H1 (cell line): ENCODE measurements around the gene DDR2. TPM values are rescaled to one million over a fixed set of nuclear protein-coding genes. Genes with fewer than 3 reads are reported as not detected.

Source experiments
- CTCF ChIA-PET: fragments of 300-600 bp; sonication (Branson Sonifier 250); formaldehyde crosslinking; loops from one replicate; lab custom pipeline; 2021; ENCODE audit not compliant: partially characterized antibody; lab: Charles Lee
- POLR2A ChIA-PET: fragments of 300-600 bp; sonication (Branson Sonifier 250); formaldehyde crosslinking; loops from one replicate; lab custom pipeline; 2021; ENCODE audit warnings: inconsistent platforms; ENCODE audit not compliant: partially characterized antibody; lab: Charles Lee
- DNase-seq, 2 experiments: peaks; one replicate each; pipeline versions ENCODE4 v3.0.0 to v3.0.0-alpha.2; 2010 to 2022; ENCODE audit warnings: low spot score in 2 of 2, low read depth in 1 of 2, mixed read lengths in 1 of 2
- FAIRE-seq: peaks from 2 replicates; lab custom pipeline; 2011; peaks lifted over from hg19 to GRCh38; lab: Jason Lieb, UNC
- H2AFZ ChIP-seq: 2 replicates; pipeline ENCODE4 v1.8.1; 2012; ENCODE audit warnings: low read length, inconsistent platforms
- H2AK5ac ChIP-seq: 2 replicates; pipeline ENCODE4 v1.6.1; 2013; ENCODE audit warnings: low read depth, low read length
- H2BK120ac ChIP-seq: replicated peaks from 2 replicates; pipeline ENCODE3; 2013; ENCODE audit warnings: low read depth, low read length, inconsistent platforms
- H2BK12ac ChIP-seq: 2 replicates; pipeline ENCODE4 v1.6.1; 2013; ENCODE audit warnings: low read depth, low read length
- H2BK15ac ChIP-seq: 2 replicates; pipeline ENCODE4 v1.6.1; 2013; ENCODE audit warnings: low read length
- H2BK20ac ChIP-seq: 2 replicates; pipeline ENCODE4 v1.6.1; 2013; ENCODE audit warnings: low read length
- H2BK5ac ChIP-seq: 2 replicates; pipeline ENCODE4 v1.6.1; 2013; ENCODE audit warnings: low read depth, low read length
- H3K14ac ChIP-seq: 2 replicates; pipeline ENCODE4 v1.6.1; 2013; ENCODE audit warnings: inconsistent platforms; ENCODE audit not compliant: insufficient read length
- H3K18ac ChIP-seq: 2 replicates; pipeline ENCODE4 v1.6.1; 2013; ENCODE audit warnings: low read length; ENCODE audit errors: extremely low read depth
- H3K23ac ChIP-seq: 2 replicates; pipeline ENCODE4 v1.6.1; 2013; ENCODE audit warnings: inconsistent platforms; ENCODE audit not compliant: insufficient read length
- H3K23me2 ChIP-seq: 2 replicates; pipeline ENCODE4 v1.6.1; 2013; ENCODE audit warnings: low read depth, low read length
- H3K27ac ChIP-seq: 2 replicates; pipeline ENCODE4 v1.6.1; 2011; ENCODE audit warnings: low read depth, low read length, inconsistent platforms
- H3K27me3 ChIP-seq, 4 experiments: replicated peaks in 1 of 4; 1 replicate in 1 of 4; 2 replicates in 3 of 4; pipeline versions ENCODE4 v1.6.1 to v1.8.1; 2011 to 2013; ENCODE audit warnings: low read length in 3 of 4, mild to moderate bottlenecking in 3 of 4, inconsistent platforms in 2 of 4, mixed read lengths in 2 of 4, moderate library complexity in 1 of 4; ENCODE audit not compliant: control insufficient read depth in 3 of 4, insufficient read depth in 3 of 4; ENCODE audit errors: extremely low read depth in 1 of 4
- H3K36me3 ChIP-seq, 4 experiments: 2 replicates each; pipeline versions ENCODE4 v1.6.1 to v1.8.1; 2011 to 2013; ENCODE audit warnings: mild to moderate bottlenecking in 4 of 4, low read length in 3 of 4, moderate library complexity in 2 of 4, control low read depth in 1 of 4, inconsistent platforms in 1 of 4; ENCODE audit not compliant: insufficient read depth in 4 of 4, control insufficient read depth in 2 of 4
- H3K4ac ChIP-seq: replicated peaks from 2 replicates; pipeline ENCODE3; 2013; ENCODE audit warnings: low read length, low read depth, mixed read lengths, inconsistent platforms; ENCODE audit not compliant: insufficient read length
- H3K4me1 ChIP-seq, 4 experiments: replicated peaks in 1 of 4; 1 replicate in 1 of 4; 2 replicates in 3 of 4; pipeline versions ENCODE4 v1.6.1 to v1.8.1; 2011 to 2013; ENCODE audit warnings: low read length in 3 of 4, inconsistent platforms in 2 of 4, mixed read lengths in 1 of 4; ENCODE audit not compliant: insufficient read depth in 4 of 4, control insufficient read depth in 3 of 4
- H3K4me2 ChIP-seq, 2 experiments: 2 replicates each; pipeline versions ENCODE4 v1.6.1 to v1.8.1; 2011 to 2013; ENCODE audit warnings: low read depth in 2 of 2, low read length in 2 of 2, control low read depth in 1 of 2, inconsistent platforms in 1 of 2, mild to moderate bottlenecking in 1 of 2; ENCODE audit not compliant: insufficient read depth in 1 of 2
- H3K4me3 ChIP-seq, 4 experiments: fragments of 200-600, 300-600 bp in 1 of 4; sonication (generic), shearing (Covaris generic), sonication (Bioruptor Twin) in 1 of 4; 2 replicates each; pipeline versions ENCODE4 v1.5.1 to v1.8.1; 2011 to 2016; ENCODE audit warnings: low read length in 4 of 4, low read depth in 3 of 4, control low read depth in 2 of 4, inconsistent platforms in 2 of 4, mild to moderate bottlenecking in 2 of 4, mixed read lengths in 1 of 4, moderate library complexity in 1 of 4; ENCODE audit not compliant: insufficient read depth in 2 of 4; ENCODE audit errors: extremely low read depth in 1 of 4
- H3K56ac ChIP-seq: replicated peaks from 2 replicates; pipeline ENCODE3; 2013; ENCODE audit warnings: low read depth, mild to moderate bottlenecking, mixed read lengths, low read length, inconsistent platforms; ENCODE audit not compliant: insufficient read length
- H3K79me1 ChIP-seq: 2 replicates; pipeline ENCODE4 v1.6.1; 2013; ENCODE audit warnings: low read depth, low read length, control low read depth
- H3K79me2 ChIP-seq, 2 experiments: 2 replicates each; pipeline versions ENCODE4 v1.6.1 to v1.8.1; 2012 to 2013; ENCODE audit warnings: low read length in 2 of 2, mild to moderate bottlenecking in 2 of 2, inconsistent platforms in 1 of 2; ENCODE audit not compliant: insufficient read depth in 2 of 2, control insufficient read depth in 1 of 2
- H3K9ac ChIP-seq, 4 experiments: replicated peaks in 1 of 4; 1 replicate in 1 of 4; 2 replicates in 3 of 4; pipeline versions ENCODE4 v1.6.1 to v1.8.1; 2011 to 2013; ENCODE audit warnings: low read depth in 3 of 4, low read length in 3 of 4, control low read depth in 2 of 4, mild to moderate bottlenecking in 2 of 4, moderate library complexity in 2 of 4, inconsistent platforms in 1 of 4; ENCODE audit errors: extremely low read depth in 1 of 4
- H3K9me3 ChIP-seq, 2 experiments: 2 replicates each; pipeline versions ENCODE4 v1.6.1 to v1.8.1; 2012 to 2013; ENCODE audit warnings: mild to moderate bottlenecking in 2 of 2, moderate library complexity in 2 of 2, control low read depth in 1 of 2, inconsistent platforms in 1 of 2, low read depth in 1 of 2, low read length in 1 of 2, mixed read lengths in 1 of 2; ENCODE audit not compliant: insufficient read depth in 2 of 2
- H4K20me1 ChIP-seq, 2 experiments: replicated peaks in 1 of 2; 2 replicates each; pipeline versions ENCODE3 to v1.8.1; 2011 to 2013; ENCODE audit warnings: inconsistent platforms in 2 of 2, low read length in 2 of 2, mild to moderate bottlenecking in 1 of 2; ENCODE audit not compliant: insufficient read depth in 2 of 2, control insufficient read depth in 1 of 2
- H4K5ac ChIP-seq: 2 replicates; pipeline ENCODE4 v1.6.1; 2013; ENCODE audit warnings: low read length, low read depth, mixed read lengths, inconsistent platforms; ENCODE audit not compliant: insufficient read length
- H4K8ac ChIP-seq: 2 replicates; pipeline ENCODE4 v1.8.0; 2013; ENCODE audit warnings: mild to moderate bottlenecking, moderate library complexity, low read length, inconsistent platforms; ENCODE audit not compliant: insufficient read depth; ENCODE audit errors: extremely low read depth
- H4K91ac ChIP-seq: replicated peaks from 2 replicates; pipeline ENCODE3; 2013; ENCODE audit warnings: low read length, mixed read lengths, inconsistent platforms; ENCODE audit not compliant: insufficient read length
- ASH2L ChIP-seq: fragments of 200-600, 300-600 bp; sonication (generic); IDR thresholded peaks from one replicate; pipeline ENCODE4 v1.7.1; 2017; ENCODE audit warnings: low read length
- CBX8 ChIP-seq: fragments of 300-800, 300-1000 bp; sonication (generic); IDR thresholded peaks from 2 replicates; pipeline ENCODE4 v1.7.1; 2016; ENCODE audit warnings: low read depth, low read length, borderline replicate concordance
- CEBPB ChIP-seq: IDR thresholded peaks from 2 replicates; pipeline ENCODE4 v1.6.1; 2012; ENCODE audit warnings: low read depth, low read length
- POLR2A ChIP-seq, 2 experiments: IDR thresholded peaks; 1 replicate in 1 of 2; 2 replicates in 1 of 2; pipeline ENCODE4 v1.6.1; 2011; ENCODE audit warnings: low read depth in 2 of 2, low read length in 2 of 2, mild to moderate bottlenecking in 2 of 2; ENCODE audit errors: control extremely low read depth in 1 of 2
- RXRA ChIP-seq: IDR thresholded peaks from 2 replicates; pipeline ENCODE4 v1.6.1; 2011; ENCODE audit warnings: low read depth, mild to moderate bottlenecking, low read length, moderate library complexity; ENCODE audit not compliant: insufficient read depth
- SAP30 ChIP-seq: fragments of 300-600 bp; sonication (generic); IDR thresholded peaks from 2 replicates; pipeline ENCODE4 v1.7.1; 2012; ENCODE audit warnings: low read length, moderate library complexity, mild to moderate bottlenecking, inconsistent platforms; ENCODE audit not compliant: insufficient read depth, insufficient replicate concordance
- WGBS, 2 experiments: shearing (Covaris generic) in 1 of 2; methylation state at CpG; one replicate each; pipeline versions ENCODE4 v1.1.6 to v1.1.7; 2013 to 2015; ENCODE audit warnings: low lambda C conversion rate in 2 of 2, mixed read lengths in 2 of 2, inconsistent platforms in 1 of 2, low coverage in 1 of 2, missing lambda C conversion rate in 1 of 2; ENCODE audit not compliant: insufficient replicate concordance in 2 of 2, insufficient coverage in 1 of 2, insufficient read length in 1 of 2; ENCODE audit errors: extremely low coverage in 1 of 2, missing lambda C conversion rate in 1 of 2; 5-methylcytosine and 5-hydroxymethylcytosine counted together
- polyA plus RNA-seq, 7 experiments: library from polyadenylated mRNA; depleted of rRNA in 3 of 7; stranded (reverse) in 5 of 7; unstranded in 2 of 7; fragments of >200 nt in 5 of 7; fragments of 200-250 nt in 2 of 7; gene quantifications; 1 replicate in 5 of 7; 2 replicates in 1 of 7; 4 replicates in 1 of 7; pipeline versions ENCODE4 v1.2.1 to v1.2.3, GENCODE V29; 2011 to 2013; ENCODE audit warnings: missing spikeins in 2 of 7, mixed read lengths in 2 of 7
- total RNA-seq: library from RNA; stranded (reverse); fragmentation: NEBNext Ultra II Directional; extraction: Animal tissue kit (Norgen Biotek cat#: 25700); gene quantifications from 2 replicates; pipeline ENCODE4 v1.2.1, GENCODE V29; 2021

Gene DDR2
- total and polyA plus RNA-seq, 2 of the 8 experiments (the other 6 are each of a cell fraction or from before 2014, with no cell fraction given) = 1.00 to 2.1 TPM

GRCh38 chr1:162736633-162737067, 104.4 kb downstream of the DDR2 start:
- Histone ChIP-seq H3K18ac (no peak overlapping the region), H3K23me2 (no peaks in the 10 kb centered on the region), H3K27ac (no peak overlapping the region), H3K56ac (no peak overlapping the region), H3K4me2 (no peak overlapping the region), H2BK120ac (no peak overlapping the region), H3K9me3 (no peaks in the 10 kb centered on the region), H3K27me3 (no peaks in the 10 kb centered on the region), H3K4me1 (no peaks in the 10 kb centered on the region), H3K79me2 (no peaks in the 10 kb centered on the region), H2BK5ac (no peak overlapping the region), H2BK20ac (no peak overlapping the region), H2BK15ac (no peak overlapping the region), H3K4ac (no peak overlapping the region), H3K23ac (no peak overlapping the region), H3K36me3 (no peaks in the 10 kb centered on the region), H2AFZ (no peak overlapping the region), H4K20me1 (no peaks in the 10 kb centered on the region), H3K14ac (no peak overlapping the region), H4K5ac (no peak overlapping the region), H2AK5ac (no peak overlapping the region), H2BK12ac (no peak overlapping the region), H3K9ac (no peak overlapping the region), H3K79me1 (no peaks in the 10 kb centered on the region), H4K8ac (no peak overlapping the region), H3K4me3 (no peak overlapping the region), H4K91ac (no peak overlapping the region)
- ChIA-PET POLR2A (no interaction called here), CTCF (no interaction called here)
- DNase-seq (no peak), FAIRE-seq (no peak)
- TF ChIP-seq RXRA (no peak), ASH2L (no peak), POLR2A (IDR thresholded peaks at IDR 0.05; ENCODE audit: control extremely low read depth in 1 of 2, low read depth in 2 of 2, low read length in 2 of 2) (no peak), CEBPB (no peak), SAP30 (no peak), CBX8 (no peak)
- WGBS, 2 experiments = 83% methylated on average over 3 of the region's 3 CpGs; no CpG with 5 or more reads in 1 of the 2 experiments
